MM.1S (cell line): ENCODE data around the gene TFEB.

Experiments
- DNase-seq: peaks from one replicate; pipeline ENCODE4 v3.0.0-alpha.2; 2015
- H2AFZ ChIP-seq: fragments of 300-600 bp; sonication (generic); 2 replicates; pipeline ENCODE4 v1.6.0; 2016; ENCODE audit warnings: antibody characterized with exemption, low read length
- H3F3A ChIP-seq: fragments of 300-600 bp; sonication (generic); 2 replicates; pipeline ENCODE4 v1.6.1; 2016; ENCODE audit warnings: mild to moderate bottlenecking, antibody characterized with exemption, low read length, moderate library complexity, mixed read lengths; ENCODE audit not compliant: insufficient read depth
- H3K27ac ChIP-seq: fragments of 300-600 bp; sonication (generic); 2 replicates; pipeline ENCODE4 v1.5.1; 2016; ENCODE audit warnings: mild to moderate bottlenecking, low read length
- H3K27me3 ChIP-seq: fragments of 300-600 bp; sonication (generic); replicated peaks from 2 replicates; pipeline ENCODE4 v1.6.0; 2016; ENCODE audit warnings: low read length; ENCODE audit not compliant: insufficient read depth
- H3K36me3 ChIP-seq: fragments of 300-600 bp; sonication (generic); replicated peaks from 2 replicates; pipeline ENCODE4 v1.6.1; 2016; ENCODE audit warnings: mild to moderate bottlenecking, low read length, mixed read lengths; ENCODE audit not compliant: insufficient read depth
- H3K4me1 ChIP-seq: fragments of 300-600 bp; sonication (generic); 2 replicates; pipeline ENCODE4 v1.6.1; 2016; ENCODE audit warnings: low read length, mixed read lengths
- H3K4me2 ChIP-seq: fragments of 300-600 bp; sonication (generic); 2 replicates; pipeline ENCODE4 v1.6.0; 2016; ENCODE audit warnings: low read depth, low read length
- H3K4me3 ChIP-seq: fragments of 300-600 bp; sonication (generic); 2 replicates; pipeline ENCODE4 v1.5.1; 2016; ENCODE audit warnings: low read length, mixed read lengths
- H3K79me2 ChIP-seq: fragments of 300-600 bp; sonication (generic); 2 replicates; pipeline ENCODE4 v1.6.1; 2016; ENCODE audit warnings: mixed run types, low read length, mixed read lengths
- H3K9ac ChIP-seq: fragments of 300-600 bp; sonication (generic); 2 replicates; pipeline ENCODE4 v1.6.1; 2016; ENCODE audit warnings: low read length, mixed read lengths
- H3K9me2 ChIP-seq: fragments of 300-600 bp; sonication (generic); replicated peaks from 2 replicates; pipeline ENCODE4 v1.6.1; 2016; ENCODE audit warnings: mild to moderate bottlenecking, low read length, mixed read lengths; ENCODE audit not compliant: insufficient read depth
- H3K9me3 ChIP-seq: fragments of 300-600 bp; sonication (generic); replicated peaks from 2 replicates; pipeline ENCODE4 v1.6.1; 2016; ENCODE audit warnings: mild to moderate bottlenecking, low read length, mixed read lengths; ENCODE audit not compliant: insufficient read depth
- H4K20me1 ChIP-seq: fragments of 300-600 bp; sonication (generic); 2 replicates; pipeline ENCODE4 v1.6.1; 2016; ENCODE audit warnings: mild to moderate bottlenecking, low read length, moderate library complexity, mixed read lengths; ENCODE audit not compliant: insufficient read depth
- EZH2 ChIP-seq: fragments of 300-600 bp; sonication (generic); optimal IDR thresholded peaks from 2 replicates; pipeline ENCODE3; 2017; ENCODE audit warnings: low read depth, mild to moderate bottlenecking, antibody characterized with exemption, low read length, mixed read lengths
- EZH2phosphoT487 ChIP-seq: fragments of 300-600 bp; sonication (generic); IDR thresholded peaks from 2 replicates; pipeline ENCODE4 v1.6.1; 2018; ENCODE audit warnings: antibody characterized with exemption, low read length
- TF ChIP-seq, protein P1 (sequence below): fragments of 300-600 bp; sonication (generic); IDR thresholded peaks from 2 replicates; pipeline ENCODE4 v1.5.1; 2016; ENCODE audit warnings: antibody characterized with exemption, low read length, mixed read lengths

TFEB gene

DNA sequence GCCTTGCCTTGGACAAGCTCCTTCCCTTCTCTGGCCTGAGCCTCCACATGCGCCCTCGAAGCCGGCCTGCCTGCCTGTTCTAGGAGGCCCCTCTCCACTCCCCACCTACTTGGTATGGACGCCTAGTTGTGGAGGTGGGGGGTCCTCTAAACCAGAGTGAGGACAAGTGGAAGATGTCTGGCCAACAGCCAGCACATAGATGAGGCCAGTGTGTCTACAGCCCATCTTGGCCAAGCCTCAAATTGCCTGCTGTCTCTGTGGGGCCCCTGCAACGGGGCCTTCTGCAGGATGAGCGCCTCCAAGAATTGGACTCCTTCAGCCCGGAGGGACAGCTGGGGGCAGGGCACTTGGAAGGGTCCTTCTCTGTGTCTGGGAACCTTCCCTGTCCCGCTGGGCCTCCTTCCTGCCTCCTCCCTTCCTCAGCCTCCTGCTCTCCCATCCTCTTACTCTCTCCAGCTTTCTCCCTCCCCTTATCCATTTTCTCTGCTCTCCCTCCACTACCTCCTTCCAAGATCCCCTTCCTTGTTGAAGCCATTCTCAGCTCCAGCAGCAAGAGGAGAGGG lies 95.5 kb downstream of the TFEB start:
- H3K9me2 ChIP-seq = no peaks in the 10 kb centered on the region
- H3K36me3 ChIP-seq = no peaks in the 10 kb centered on the region
- no peak overlapping the region for H2AFZ ChIP-seq
- no peak overlapping the region for H3K4me2 ChIP-seq
- no peaks in the 10 kb centered on the region for H4K20me1 ChIP-seq
- H3K4me3 ChIP-seq = no peak overlapping the region
- H3K79me2 ChIP-seq = no peaks in the 10 kb centered on the region
- no peaks in the 10 kb centered on the region for H3K9me3 ChIP-seq
- peaks cover 91% of the 10 kb centered on the region for H3K27me3 ChIP-seq
- TF ChIP-seq, protein P1, sequence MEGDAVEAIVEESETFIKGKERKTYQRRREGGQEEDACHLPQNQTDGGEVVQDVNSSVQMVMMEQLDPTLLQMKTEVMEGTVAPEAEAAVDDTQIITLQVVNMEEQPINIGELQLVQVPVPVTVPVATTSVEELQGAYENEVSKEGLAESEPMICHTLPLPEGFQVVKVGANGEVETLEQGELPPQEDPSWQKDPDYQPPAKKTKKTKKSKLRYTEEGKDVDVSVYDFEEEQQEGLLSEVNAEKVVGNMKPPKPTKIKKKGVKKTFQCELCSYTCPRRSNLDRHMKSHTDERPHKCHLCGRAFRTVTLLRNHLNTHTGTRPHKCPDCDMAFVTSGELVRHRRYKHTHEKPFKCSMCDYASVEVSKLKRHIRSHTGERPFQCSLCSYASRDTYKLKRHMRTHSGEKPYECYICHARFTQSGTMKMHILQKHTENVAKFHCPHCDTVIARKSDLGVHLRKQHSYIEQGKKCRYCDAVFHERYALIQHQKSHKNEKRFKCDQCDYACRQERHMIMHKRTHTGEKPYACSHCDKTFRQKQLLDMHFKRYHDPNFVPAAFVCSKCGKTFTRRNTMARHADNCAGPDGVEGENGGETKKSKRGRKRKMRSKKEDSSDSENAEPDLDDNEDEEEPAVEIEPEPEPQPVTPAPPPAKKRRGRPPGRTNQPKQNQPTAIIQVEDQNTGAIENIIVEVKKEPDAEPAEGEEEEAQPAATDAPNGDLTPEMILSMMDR = no peak
- no peak for TF ChIP-seq EZH2
- TF ChIP-seq EZH2phosphoT487 = no peak
- no peak for DNase-seq
- no peaks in the 10 kb centered on the region for H3F3A ChIP-seq
- no peak overlapping the region for H3K9ac ChIP-seq
- H3K27ac ChIP-seq = no peak overlapping the region
- H3K4me1 ChIP-seq = no peaks in the 10 kb centered on the region

DNA sequence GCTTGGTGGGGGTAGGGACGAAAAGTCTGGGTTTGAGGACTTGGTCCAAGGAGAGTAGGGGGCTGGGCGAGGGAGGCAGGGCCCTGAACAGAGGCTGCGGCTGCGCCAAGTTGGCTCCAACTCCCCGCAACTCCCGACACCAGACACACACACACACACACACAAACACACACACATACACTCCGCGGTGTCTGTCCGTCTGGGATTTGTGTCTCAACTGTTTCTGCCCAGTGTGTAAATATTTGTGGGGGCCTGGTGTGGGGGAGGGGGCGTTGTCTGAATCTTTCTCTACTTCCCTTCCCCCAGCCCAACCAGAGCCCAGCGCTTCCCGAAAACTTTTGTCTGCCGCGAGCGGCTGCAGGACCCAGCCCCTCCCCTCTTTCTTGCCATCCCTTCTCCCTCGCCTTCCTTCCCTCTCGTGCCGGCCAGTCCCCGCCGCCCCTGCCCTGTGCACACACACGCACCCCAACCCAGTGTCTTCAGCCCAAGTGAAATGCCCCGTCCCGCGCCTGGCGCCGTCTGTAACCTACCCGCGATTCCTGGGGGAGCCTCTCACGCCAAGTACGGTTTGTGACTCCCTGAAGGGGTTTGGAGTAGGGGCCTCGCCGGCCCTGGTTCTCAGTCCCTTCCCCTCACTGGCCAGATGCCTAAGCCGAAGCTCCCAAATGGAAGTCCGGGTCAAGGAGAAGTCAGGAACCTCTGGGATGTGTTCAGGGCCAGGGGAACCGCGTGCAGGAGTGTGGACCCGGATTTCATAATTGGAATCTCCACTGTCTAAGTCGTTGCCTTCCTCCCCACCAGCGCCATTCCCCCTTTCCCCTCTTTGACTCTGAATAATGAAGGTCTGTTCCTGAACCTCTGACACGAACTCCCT lies 96.2 kb downstream of the TFEB start:
- Histone ChIP-seq H3K27me3 (peaks cover 90% of the 10 kb centered on the region), H3K36me3 (no peaks in the 10 kb centered on the region), H3K9ac (no peak overlapping the region), H3K79me2 (no peaks in the 10 kb centered on the region), H3K9me3 (no peaks in the 10 kb centered on the region), H3K4me2 (no peak overlapping the region), H3K9me2 (no peaks in the 10 kb centered on the region), H3K4me1 (no peaks in the 10 kb centered on the region), H4K20me1 (no peaks in the 10 kb centered on the region), H3K4me3 (no peak overlapping the region), H3K27ac (no peak overlapping the region), H3F3A (no peaks in the 10 kb centered on the region), H2AFZ (no peak overlapping the region)
- TF ChIP-seq EZH2phosphoT487 (no peak), EZH2 (no peak)
- TF ChIP-seq, protein P1 = no peak
- DNase-seq = no peak

DNA sequence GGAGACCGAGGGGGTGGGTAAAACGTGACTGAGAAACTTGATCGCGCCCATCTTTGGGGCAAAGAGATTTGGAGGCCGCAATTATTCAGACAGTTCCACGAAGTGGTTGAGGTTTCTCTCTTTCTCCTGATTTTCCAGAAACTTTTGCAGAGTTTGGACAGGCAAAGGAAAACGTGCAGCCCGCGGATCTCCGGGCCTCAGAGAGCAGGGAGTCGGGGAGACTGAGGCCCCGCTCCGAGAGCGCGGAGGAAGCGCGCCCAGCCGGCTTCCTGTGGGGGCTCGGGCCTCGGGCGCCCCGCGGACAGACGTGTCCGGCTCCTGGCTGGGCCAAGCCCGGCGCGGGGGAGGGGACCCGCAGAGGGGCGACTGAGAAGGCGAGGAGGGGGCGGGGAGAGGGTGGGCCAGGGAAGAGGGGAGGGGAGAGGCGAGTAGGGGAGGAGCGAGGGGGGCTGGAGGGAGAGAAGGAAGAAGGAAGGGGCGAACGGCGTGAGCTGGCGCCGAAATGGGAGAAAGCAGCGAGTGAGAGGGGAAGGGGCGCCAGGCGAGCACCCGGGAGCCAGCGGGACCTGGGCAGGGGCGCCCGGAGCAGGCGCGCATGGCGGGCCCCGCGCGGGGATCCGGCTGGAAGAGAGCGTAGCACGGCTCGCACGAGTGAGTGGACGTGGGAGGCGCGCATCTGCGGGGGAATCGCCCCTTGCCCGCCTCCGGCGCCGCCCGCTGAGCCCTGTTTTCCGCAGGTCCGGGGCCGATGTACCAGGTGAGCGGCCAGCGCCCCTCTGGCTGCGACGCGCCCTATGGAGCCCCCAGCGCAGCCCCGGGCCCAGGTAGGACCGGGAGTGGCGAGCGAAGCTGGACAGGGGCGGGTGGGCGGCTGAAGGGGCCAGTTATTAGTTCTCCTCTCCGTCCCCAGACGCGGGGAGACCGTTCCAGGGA lies 97.1 kb downstream of the TFEB start, which contains the start of gene MDFI:
Gene MDFI, plus strand, starts transcription at position 467 of the 933 bp plus-strand sequence. Its CDS starts 282 bp downstream, at position 749.
- Histone ChIP-seq H4K20me1 (no peaks in the 10 kb centered on the region), H3K79me2 (no peaks in the 10 kb centered on the region), H3K4me1 (no peaks in the 10 kb centered on the region), H3K27me3 (peaks cover 93% of the 10 kb centered on the region), H3K4me2 (no peak within 1 kb of the TSS), H3K36me3 (no peaks in the 10 kb centered on the region), H3K9me2 (no peaks in the 10 kb centered on the region), H2AFZ (no peak within 1 kb of the TSS), H3K4me3 (no peak within 1 kb of the TSS), H3K27ac (no peak within 1 kb of the TSS), H3K9ac (no peak within 1 kb of the TSS), H3K9me3 (no peaks in the 10 kb centered on the region), H3F3A (no peaks in the 10 kb centered on the region)
- no peak for DNase-seq
- TF ChIP-seq, protein P1 = no peak
- no peak for TF ChIP-seq EZH2phosphoT487
- TF ChIP-seq EZH2 = no peak
